NOMO-1 treated with dmso at 0.1 percent for 144 hours (cell line): ENCODE measurements around the gene PHTF2.
"Not testable (repeated sequence)": the region's sequence is repeated elsewhere in the genome, so short reads cannot be mapped to it uniquely, and the experiment has no call there.

Experiments
- DNase-seq: peaks from one replicate; lab custom pipeline; 2025; ENCODE audit not compliant: unreplicated experiment; lab: John Stamatoyannopoulos, UW

Gene PHTF2

DNA sequence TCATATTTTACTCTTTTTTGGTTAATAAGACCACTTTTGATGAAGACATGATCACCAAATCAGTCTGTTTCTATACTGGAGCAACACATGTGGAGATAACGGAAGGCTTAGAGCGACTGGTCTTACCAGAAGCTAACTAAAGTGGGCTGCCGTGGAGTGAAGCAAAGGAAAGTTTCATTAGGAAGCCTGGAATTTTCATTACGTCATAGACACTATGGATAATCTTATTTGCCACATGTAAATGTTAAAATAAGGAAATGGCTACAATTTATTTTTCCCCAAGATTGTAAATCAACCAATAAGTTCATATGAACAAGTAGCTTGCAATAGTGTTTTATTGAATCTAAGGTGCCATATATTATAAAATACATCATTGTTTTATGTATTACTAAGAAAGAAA is 185.4 kb downstream of the PHTF2 start:
- DNase-seq = no peak

DNA sequence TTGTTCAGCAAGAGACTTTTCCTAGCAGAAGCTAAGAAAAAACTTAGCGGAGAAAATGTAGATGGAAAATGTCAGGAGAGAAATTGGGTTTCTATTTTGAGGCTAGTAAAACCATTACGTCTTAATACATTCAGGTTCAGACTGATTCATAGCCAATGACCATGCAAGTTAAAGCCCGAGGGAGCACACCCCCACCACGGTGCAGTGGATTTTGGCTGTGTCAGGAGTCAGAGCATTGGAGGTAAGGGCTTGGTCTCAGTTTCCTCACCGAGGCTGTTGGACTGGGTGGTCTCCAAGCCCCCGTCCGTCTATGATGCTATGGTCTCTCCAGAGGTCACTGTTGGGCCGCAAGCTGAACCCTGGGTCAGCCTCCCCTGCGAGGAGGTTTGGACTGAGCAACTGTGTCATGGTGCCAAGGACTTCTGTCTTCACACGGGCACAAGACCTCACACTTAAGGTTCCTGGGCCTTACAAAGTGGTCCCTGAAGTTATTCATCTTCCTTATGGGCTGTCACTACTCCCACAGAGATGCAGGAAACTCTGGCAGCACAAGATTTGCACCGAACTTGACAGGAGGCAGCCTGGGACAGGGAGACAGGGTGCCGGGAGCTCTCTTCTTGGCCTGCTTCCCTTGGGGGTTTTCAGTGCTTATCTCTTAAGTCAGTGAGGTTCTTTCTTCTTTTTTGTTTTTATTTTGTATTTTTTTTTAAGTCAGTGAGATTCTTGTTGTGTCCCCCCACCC is 186.8 kb downstream of the PHTF2 start:
- DNase-seq = no peak

DNA sequence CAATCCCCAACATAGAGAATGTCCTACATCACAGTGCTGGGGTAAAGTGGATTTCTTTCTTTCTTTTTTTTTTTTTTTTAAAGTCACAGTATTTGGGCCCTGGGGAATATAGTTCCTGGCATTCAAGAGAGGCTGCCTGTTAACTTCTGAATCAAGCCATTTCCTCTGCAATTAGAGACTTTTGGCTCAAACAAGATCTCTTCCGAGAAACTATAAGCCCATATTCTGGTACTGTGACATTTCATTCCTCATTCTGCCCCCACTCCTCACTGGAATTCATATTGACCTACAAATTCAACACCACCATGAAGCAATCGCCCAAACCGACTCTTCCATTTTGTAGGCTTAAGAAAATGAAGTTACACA is 187.4 kb downstream of the PHTF2 start:
- no peak for DNase-seq

GRCh38 chr7:77989981-77990566 is 191.5 kb downstream of the PHTF2 start:
- DNase-seq = no peak

GRCh38 chr7:77991656-77992055 is 193.1 kb downstream of the PHTF2 start:
- no peak for DNase-seq

- no peak for DNase-seq
Measured at GRCh38 chr7:77993838-77994237, 195.3 kb downstream of the PHTF2 start.

DNA sequence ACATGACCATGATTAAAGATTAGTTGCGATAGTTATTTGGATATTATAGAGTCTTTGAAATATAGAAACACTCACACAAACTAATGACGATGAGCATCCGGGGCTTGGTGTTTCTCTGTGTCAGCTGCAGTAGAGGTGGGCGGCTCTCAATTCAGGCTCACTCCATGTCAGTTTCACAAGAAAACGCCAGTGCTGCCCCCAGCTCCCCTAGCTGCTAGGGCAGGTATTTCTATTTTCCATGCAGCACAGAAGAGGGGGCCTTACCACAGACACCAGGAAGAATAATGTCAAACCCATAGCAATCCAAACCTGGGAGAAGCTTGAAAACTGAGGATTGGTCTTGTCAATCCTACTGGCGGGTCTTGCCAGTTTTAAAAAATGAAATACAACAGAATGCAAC is 197.1 kb downstream of the PHTF2 start:
- DNase-seq = no peak

DNA sequence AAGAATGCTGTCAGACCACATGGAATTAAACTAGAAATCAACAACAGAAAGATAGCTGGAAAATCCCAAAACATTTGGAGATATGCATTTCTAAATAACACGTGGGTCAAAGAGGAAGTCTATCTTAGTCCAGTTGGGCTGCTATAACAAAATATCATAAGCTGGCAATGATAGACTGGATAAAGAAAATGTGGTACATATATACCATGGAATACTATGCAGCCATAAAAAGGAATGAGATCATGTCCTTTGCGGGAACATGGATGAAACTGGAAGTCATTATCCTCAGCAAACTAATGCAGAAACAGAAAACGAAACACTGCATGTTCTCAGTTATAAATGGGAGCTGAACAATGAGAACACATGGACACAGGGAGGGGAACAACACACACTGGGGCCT is 200.6 kb downstream of the PHTF2 start:
- not testable (repeated sequence) for DNase-seq

GRCh38 chr7:78002021-78002420 is 203.4 kb downstream of the PHTF2 start:
- no peak for DNase-seq

GRCh38 chr7:78002715-78003114 is 204.1 kb downstream of the PHTF2 start:
- DNase-seq = no peak

DNA sequence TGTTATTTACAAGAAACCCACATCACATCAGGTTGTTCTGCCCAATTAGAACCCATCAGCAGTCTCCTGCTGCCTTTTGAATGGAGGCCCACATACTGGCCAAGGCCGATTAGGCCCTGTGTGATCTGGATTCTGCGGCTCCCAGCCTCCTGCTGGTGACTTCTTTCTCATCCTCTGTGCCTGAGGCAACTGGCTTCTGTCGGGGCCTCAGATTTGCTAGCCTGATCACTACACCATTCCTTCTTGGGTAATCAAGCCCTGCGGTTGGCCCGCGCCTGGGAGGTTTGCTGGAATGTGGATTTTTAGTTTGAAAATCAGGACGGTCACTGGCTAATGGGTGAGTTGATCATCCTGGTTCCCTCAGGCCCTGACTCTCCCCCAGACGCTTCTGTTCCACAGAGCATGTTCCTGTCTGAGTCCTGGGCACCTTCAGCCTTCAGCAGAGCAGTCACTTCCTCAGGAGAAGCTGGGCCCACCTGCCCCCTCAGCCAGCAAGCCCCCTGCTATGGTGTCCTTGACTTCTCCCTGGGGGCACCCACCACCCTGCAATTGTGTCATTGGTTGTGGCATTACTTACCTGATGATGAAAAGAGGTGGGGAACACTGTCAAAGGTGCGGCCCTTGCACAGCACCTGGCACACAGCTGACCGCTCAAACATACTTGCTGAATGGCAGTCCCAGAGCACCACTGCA is 207.6 kb downstream of the PHTF2 start:
- DNase-seq = no peak
